Amniotic epithelial cell (primary cell): Measurements from ENCODE around the gene CHN2.

Source experiments
- DNase-seq: peaks from one replicate; pipeline ENCODE4 v3.0.0-alpha.2; 2010; ENCODE audit warnings: low read depth

Gene CHN2

GRCh38 chr7:29194594-29195427 lies at the start of gene CHN2:
TSS of gene CHN2 (plus strand) at chr7:29194775.
- DNase-seq: peak; percentile 4

GRCh38 chr7:29145553-29146056 lies 49.0 kb upstream of the CHN2 start:
- no peak for DNase-seq

- DNase-seq: no peak
Measured at GRCh38 chr7:29146057-29146706, 48.4 kb upstream of the CHN2 start, which contains the start of gene CPVL. TSS of gene CPVL (minus strand) at chr7:29146537. CDS start at chr7:29121061, 25,476 bp downstream.

DNA sequence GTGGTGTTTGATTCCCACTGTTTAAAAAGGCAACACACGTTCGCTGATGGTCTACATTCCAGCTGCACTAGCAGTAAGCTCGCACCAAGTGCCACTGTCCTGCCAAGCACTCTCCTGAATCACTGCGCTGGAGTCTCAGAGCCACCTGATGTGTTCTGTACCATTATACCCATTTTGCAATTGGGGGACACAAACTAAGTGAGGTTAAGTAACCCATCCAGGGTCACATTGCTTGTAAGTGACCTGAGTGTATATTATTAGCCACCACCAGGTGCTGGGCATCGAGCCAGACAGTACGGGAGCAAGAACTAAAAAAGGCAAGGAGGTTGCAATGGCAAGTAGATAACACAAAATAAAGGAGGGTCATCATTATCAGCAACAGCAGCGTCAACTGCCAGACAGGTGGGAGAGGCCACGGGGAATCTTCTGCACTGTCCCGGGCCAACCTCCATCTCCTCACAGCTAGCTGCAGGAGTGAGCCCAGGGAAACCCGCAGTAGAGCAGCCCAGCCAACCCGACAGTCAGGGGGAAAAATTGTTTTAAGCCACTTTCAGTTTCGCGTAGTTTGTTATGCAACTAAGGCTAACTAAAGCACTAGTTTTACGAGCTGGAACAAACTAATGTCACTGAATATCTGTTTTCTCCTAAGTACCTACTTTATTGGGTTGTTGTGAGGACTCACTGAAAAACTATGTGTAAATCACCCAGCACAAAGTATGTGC lies 47.5 kb upstream of the CHN2 start:
- DNase-seq: no peak

DNA sequence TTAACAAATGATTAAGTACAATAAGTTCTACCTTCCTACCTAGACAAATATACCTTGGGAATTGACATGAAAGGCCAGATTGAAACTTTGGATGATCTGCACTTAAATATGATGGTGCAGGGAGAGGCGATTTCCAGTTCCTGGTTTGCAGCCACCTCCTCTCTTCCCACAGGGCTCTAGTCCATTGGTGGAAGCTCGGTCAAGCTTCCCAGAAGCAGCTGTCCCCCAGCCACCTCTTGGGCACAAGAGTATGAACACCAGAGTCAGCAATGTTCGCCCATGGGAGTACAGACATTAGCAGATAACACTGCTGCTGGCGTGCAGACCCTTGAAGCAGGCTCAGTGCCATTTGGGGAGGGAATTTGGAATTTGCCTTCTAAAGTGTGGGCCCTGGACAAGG lies 46.8 kb upstream of the CHN2 start:
- no peak for DNase-seq

DNA sequence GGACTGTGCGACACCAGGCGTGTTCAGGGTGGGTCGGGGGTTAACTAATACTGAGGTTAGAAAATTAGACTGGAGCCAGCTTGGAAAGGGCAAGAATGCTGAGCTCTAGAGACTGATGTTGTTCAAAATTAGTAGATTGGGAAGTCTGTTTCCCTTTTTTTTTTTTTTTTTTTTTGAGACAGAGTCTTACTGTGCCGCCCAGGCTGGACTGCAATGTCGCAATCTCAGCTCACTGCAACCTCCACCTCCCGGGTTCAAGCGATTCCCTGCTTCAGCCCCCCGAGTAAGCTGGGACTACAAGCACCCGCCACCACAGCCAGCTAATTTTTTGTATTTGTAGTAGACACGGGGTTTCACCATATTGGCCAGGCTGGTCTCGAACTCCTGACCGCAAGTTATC lies 45.5 kb upstream of the CHN2 start:
- no peak for DNase-seq

GRCh38 chr7:29150856-29151255 lies 43.7 kb upstream of the CHN2 start:
- DNase-seq: no peak

- DNase-seq: no peak
Measured at GRCh38 chr7:29154076-29154475, 40.5 kb upstream of the CHN2 start.

DNA sequence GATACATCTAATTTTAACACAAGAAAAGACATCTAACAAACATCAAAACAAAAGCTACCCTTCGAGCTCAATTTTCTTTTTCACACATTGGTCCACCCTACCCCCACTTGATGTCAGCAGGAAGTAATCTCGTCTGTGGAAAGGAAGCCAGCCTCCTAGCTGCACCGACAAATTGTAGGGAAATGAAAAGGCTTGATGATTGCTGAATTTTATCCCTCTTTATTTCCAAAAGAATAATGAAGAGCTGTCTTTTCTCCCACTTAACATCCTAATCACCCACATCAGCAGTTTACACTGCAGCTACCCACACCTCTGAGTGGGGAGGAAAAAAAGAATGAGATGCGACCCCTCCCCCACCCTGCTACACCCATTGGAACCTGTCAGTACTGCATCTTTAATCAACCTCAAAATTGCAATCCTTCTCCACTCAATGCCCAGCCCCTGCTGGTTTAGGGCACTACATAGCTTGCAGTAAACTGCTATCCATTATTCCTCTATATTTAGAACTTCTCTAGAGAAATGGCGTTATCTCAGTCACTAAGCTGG lies 37.6 kb upstream of the CHN2 start:
- DNase-seq: no peak

GRCh38 chr7:29158795-29159423 lies 35.7 kb upstream of the CHN2 start:
- DNase-seq: no peak

DNA sequence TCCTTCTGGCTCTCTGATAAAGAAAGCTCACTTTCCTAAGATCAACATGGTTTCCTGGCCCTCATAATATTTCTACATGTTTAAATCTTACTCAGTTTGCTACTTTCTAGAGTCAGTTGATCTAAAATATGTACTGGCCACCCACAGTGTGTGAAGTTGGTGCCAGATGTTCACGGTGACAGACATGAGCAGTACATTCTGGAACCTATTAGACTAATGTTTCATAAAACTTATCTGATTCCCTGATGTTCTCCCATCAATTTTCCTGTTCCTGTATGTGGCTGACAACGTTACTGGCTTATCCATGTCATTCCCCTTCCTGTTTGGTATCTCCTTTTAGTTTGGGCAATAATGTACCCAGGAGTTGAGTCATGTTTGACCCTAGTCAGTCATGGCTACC lies 34.5 kb upstream of the CHN2 start:
- DNase-seq: peak; percentile 11

DNA sequence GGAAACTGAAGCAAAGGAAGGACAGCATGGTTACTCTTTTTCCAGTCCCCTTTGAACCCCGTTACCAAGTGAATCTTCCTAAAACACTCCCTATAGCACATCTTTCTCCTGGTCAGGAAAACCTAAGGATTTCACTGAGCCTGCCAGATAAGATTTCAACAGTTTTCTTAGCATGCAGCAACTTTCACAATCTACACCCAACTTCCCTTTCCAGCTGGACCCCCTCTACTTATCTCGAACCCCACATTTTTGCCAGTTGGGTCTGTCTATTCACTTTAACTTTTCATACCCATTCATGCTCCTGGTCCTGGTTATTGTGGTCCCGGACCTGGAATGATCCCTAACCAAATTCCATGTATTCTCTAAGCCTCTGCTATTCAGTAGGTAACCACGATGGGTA lies 33.3 kb upstream of the CHN2 start:
- DNase-seq: no peak

DNA sequence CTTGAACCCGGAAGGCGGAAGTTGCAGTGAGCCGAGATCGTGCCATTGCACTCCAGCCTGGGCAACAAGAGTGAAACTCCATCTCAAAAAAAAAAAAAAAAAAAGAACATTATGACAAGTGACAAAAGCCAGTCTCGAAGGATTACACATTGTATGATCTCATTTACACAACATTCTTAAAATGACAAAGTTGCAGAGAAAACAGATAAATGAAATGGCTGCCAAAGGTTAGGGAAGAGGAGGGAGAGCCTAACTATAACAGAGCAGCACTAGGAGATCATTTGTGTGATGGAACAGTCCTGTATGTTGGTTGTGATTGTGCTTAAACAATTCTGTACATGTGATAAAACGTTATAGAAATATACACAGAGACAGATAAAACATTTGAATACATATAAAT lies 32.0 kb upstream of the CHN2 start:
- no peak for DNase-seq

DNA sequence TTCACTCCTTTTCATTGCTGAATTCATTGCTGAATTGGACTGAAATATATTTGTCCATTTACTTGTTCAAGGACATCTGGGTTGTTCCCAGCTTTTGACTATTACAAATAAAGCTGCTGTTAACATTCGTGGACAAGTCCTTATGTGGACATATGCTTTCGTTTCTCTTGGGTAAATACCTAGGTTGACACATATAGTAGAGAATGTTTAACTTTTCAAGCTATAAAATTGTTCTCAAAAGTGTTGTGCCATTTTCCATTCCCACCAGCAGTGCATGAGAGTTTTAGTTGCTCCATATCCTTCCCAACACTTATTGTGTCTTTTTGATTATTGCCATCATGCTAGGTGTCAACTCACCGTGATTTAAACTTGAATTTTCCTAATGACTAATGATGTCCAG lies 30.7 kb upstream of the CHN2 start:
- DNase-seq: no peak

DNA sequence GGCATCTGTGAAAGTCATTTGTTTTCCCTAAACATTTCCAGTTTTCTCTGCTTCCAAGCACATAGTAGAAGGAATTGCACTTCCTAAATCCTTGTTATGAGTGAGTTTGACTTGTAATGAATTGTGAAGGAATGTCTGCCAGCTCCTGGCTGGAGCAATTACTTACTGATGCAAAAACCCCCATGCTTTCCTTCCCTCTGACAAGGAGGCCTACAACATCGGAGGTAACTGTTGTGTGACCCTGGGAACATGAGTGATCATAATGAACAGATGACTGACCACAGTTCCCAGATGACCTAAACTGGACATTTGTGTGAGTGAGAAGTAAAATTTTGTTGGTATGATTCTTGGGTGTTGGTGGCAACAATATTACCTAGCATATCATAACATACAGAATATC lies 26.9 kb upstream of the CHN2 start:
- DNase-seq: no peak

DNA sequence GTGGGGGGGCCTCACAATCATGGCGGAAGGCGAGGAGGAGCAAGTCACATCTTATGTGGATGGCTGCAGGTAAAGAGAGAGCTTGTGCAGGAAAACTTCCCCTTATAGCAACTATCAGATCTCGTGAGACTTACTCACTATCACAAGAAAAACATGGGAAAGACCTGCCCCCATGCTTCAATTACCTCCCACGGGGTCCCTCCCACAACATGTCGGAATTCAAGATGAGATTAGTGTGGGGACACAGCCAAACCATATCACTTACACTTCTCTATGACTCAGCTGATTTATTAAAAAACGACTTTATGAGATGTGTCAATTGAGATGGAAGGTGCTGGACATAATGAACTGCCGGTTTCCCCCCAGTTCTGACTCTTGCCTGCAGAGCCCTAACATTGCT lies 23.8 kb upstream of the CHN2 start:
- DNase-seq: peak; percentile 3

- DNase-seq: no peak
Measured at GRCh38 chr7:29173458-29173857, 21.1 kb upstream of the CHN2 start.

DNA sequence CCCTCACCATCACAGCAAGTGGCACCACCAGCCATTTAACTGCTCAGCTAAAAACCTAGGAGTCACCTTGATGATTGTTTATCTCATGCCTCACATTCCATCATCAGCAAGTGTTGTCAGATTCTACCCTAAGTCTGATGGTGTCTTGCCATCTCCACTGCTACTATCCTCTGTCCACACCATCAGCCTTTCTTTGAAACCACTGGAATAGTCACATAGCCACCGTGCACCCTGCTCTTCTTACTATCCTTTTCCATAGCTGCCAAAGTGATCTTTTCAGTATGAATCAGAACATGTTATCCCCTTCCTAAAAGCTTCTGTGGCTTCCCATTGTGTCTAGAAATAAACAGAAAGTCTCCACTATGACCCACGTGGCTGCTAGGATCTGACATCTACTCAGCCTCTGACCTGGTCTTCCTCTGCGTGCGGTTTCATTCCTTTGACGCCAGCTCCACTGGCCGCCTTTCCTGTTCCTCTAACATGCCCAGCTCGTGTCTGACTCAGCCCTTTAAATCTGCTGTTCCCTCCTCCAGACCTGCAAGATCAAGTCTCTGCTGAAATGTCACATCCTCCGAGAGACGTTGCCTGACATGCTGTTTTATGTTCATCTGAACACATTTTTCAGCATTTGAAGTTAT lies 16.5 kb upstream of the CHN2 start:
- DNase-seq: peak; percentile 31

- no peak for DNase-seq
Measured at GRCh38 chr7:29179115-29179514, 15.5 kb upstream of the CHN2 start.

DNA sequence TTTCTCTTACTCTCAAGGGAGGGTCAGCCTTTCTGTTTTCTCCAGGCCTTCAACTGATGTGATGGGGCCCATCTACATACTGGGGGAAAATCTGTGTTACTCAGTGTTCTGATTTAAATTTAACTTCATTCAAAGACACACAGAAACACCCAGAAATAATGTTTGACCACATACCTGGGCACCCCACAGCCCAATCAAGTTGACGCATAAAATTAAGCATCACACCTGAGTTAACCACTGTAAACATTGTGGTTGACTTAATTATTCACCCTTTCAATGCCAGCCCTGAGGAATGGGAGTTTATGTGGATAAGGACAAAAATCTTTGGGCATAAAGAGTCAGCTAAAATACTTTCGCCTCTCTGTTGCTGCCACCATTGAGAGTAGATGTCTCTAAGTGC lies 10.0 kb upstream of the CHN2 start:
- DNase-seq: no peak

DNA sequence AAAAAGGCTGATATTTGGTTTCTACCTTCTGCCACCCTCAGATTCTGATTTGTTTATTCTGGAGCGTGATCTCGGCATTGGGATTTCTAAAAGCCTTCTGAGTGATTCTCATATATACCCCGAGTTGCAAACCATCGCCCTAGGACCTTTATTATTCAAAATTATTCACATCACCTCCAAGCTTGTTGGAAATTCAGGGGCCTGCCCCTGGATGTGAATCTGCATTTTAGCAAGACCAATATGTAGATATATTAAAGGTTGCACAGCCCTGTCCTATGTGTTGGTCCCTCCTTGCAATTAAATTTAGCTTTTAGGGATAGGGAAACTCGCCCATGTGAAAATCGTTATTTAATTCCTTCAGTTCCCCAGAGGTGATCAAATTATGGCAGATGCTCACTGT lies 9.0 kb upstream of the CHN2 start:
- no peak for DNase-seq
